H1 (cell line): ENCODE results near the gene R3HDM2. TPM values are rescaled to one million over a fixed set of nuclear protein-coding genes. Genes with fewer than 3 reads are reported as not detected.

Experiments
- BACH1 ChIP-seq: IDR thresholded peaks from 2 replicates; pipeline ENCODE4 v1.6.1; 2012; ENCODE audit warnings: low read length, improper control_type of control experiment
- GTF2F1 ChIP-seq: IDR thresholded peaks from 2 replicates; pipeline ENCODE4 v1.6.1; 2012; ENCODE audit warnings: low read depth, low read length, improper control_type of control experiment, borderline replicate concordance
- JUN ChIP-seq: IDR thresholded peaks from 2 replicates; pipeline ENCODE4 v1.6.1; 2011; ENCODE audit warnings: low read depth, mild to moderate bottlenecking, improper control_type of control experiment, low read length
- POU5F1 ChIP-seq: IDR thresholded peaks from 2 replicates; pipeline ENCODE4 v1.6.1; 2011; ENCODE audit warnings: low read depth, mild to moderate bottlenecking, low read length, moderate library complexity
- RNF2 ChIP-seq: fragments of 200-900, 300-1000 bp; sonication (generic); IDR thresholded peaks from 2 replicates; pipeline ENCODE4 v1.7.1; 2016; ENCODE audit warnings: borderline replicate concordance, low read depth, mild to moderate bottlenecking, antibody characterized with exemption, low read length; ENCODE audit not compliant: poor library complexity, severe bottlenecking; ENCODE audit errors: missing control alignments
- TCF12 ChIP-seq: IDR thresholded peaks from 2 replicates; pipeline ENCODE4 v1.6.1; 2011; ENCODE audit warnings: low read depth, mild to moderate bottlenecking, low read length
- polyA plus RNA-seq, 7 experiments: library from polyadenylated mRNA; depleted of rRNA in 3 of 7; stranded (reverse) in 5 of 7; unstranded in 2 of 7; fragments of >200 nt in 5 of 7; fragments of 200-250 nt in 2 of 7; gene quantifications; 1 replicate in 5 of 7; 2 replicates in 1 of 7; 4 replicates in 1 of 7; pipeline versions ENCODE4 v1.2.1 to v1.2.3, GENCODE V29; 2011 to 2013; ENCODE audit warnings: missing spikeins in 2 of 7, mixed read lengths in 2 of 7
- total RNA-seq: library from RNA; stranded (reverse); fragmentation: NEBNext Ultra II Directional; extraction: Animal tissue kit (Norgen Biotek cat#: 25700); gene quantifications from 2 replicates; pipeline ENCODE4 v1.2.1, GENCODE V29; 2021
- TF ChIP-seq, protein P1 (sequence below), 3 experiments: IDR thresholded peaks; 1 replicate in 2 of 3; 2 replicates in 1 of 3; pipeline versions ENCODE4 v1.5.1 to v1.6.1; 2011; ENCODE audit warnings: low read length in 3 of 3, mild to moderate bottlenecking in 3 of 3, inconsistent platforms in 2 of 3, low read depth in 1 of 3, moderate library complexity in 1 of 3; ENCODE audit not compliant: insufficient read depth in 1 of 3; ENCODE audit errors: control extremely low read depth in 1 of 3
- TF ChIP-seq, protein P2 (sequence below): fragments of 300-600 bp; sonication (generic); IDR thresholded peaks from 2 replicates; pipeline ENCODE4 v1.7.1; 2012; ENCODE audit warnings: low read length, moderate library complexity, mild to moderate bottlenecking, inconsistent platforms; ENCODE audit not compliant: insufficient replicate concordance

The R3HDM2 gene
- total and polyA plus RNA-seq, 2 of the 8 experiments (the other 6 are each of a cell fraction or from before 2014, with no cell fraction given): 25.6 to 27.0 TPM

DNA sequence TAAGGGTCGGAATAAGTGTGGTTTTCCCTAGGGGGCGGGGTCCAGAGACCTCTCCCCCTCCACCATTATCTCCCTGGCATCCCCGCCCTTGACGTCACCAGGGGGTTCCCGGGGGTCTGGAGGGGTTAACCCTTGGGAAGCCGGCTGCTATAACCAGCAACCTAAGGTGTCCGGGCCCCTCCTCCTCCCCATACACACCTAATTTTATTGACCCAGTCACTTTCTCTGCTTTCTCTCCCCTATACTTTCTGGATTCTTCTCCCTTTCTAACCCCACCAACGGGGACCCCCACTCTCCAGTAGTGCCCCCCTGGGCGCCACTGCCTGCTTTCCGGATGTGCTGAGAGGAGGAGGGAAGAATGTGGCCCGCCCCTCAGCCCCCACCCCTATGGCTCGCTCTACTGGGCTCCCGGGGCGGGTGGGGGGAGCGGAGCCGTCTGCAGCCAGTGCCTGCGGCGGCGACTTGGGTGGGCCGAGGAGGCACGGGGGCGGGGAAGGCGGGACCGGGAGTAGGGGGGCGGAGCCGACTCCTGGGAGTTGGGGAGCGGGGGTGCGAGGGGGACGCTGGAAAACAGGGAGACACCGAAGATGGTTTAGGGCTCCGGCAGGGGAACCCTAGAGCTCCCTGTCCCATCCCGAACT is 30.6 kb upstream of the R3HDM2 start (continued):
- TF ChIP-seq RNF2 (no peak), GTF2F1 (no peak), BACH1 (no peak), POU5F1 (no peak), TCF12 (0 out of 2 replicates have a peak, but pooled peaks have one; percentile 3), JUN (no peak)
- TF ChIP-seq, protein P1, sequence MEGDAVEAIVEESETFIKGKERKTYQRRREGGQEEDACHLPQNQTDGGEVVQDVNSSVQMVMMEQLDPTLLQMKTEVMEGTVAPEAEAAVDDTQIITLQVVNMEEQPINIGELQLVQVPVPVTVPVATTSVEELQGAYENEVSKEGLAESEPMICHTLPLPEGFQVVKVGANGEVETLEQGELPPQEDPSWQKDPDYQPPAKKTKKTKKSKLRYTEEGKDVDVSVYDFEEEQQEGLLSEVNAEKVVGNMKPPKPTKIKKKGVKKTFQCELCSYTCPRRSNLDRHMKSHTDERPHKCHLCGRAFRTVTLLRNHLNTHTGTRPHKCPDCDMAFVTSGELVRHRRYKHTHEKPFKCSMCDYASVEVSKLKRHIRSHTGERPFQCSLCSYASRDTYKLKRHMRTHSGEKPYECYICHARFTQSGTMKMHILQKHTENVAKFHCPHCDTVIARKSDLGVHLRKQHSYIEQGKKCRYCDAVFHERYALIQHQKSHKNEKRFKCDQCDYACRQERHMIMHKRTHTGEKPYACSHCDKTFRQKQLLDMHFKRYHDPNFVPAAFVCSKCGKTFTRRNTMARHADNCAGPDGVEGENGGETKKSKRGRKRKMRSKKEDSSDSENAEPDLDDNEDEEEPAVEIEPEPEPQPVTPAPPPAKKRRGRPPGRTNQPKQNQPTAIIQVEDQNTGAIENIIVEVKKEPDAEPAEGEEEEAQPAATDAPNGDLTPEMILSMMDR (IDR thresholded peaks at IDR 0.05; ENCODE audit: control extremely low read depth in 1 of 3, insufficient read depth in 1 of 3, low read depth in 1 of 3, low read length in 3 of 3): no peak
- TF ChIP-seq, protein P2, sequence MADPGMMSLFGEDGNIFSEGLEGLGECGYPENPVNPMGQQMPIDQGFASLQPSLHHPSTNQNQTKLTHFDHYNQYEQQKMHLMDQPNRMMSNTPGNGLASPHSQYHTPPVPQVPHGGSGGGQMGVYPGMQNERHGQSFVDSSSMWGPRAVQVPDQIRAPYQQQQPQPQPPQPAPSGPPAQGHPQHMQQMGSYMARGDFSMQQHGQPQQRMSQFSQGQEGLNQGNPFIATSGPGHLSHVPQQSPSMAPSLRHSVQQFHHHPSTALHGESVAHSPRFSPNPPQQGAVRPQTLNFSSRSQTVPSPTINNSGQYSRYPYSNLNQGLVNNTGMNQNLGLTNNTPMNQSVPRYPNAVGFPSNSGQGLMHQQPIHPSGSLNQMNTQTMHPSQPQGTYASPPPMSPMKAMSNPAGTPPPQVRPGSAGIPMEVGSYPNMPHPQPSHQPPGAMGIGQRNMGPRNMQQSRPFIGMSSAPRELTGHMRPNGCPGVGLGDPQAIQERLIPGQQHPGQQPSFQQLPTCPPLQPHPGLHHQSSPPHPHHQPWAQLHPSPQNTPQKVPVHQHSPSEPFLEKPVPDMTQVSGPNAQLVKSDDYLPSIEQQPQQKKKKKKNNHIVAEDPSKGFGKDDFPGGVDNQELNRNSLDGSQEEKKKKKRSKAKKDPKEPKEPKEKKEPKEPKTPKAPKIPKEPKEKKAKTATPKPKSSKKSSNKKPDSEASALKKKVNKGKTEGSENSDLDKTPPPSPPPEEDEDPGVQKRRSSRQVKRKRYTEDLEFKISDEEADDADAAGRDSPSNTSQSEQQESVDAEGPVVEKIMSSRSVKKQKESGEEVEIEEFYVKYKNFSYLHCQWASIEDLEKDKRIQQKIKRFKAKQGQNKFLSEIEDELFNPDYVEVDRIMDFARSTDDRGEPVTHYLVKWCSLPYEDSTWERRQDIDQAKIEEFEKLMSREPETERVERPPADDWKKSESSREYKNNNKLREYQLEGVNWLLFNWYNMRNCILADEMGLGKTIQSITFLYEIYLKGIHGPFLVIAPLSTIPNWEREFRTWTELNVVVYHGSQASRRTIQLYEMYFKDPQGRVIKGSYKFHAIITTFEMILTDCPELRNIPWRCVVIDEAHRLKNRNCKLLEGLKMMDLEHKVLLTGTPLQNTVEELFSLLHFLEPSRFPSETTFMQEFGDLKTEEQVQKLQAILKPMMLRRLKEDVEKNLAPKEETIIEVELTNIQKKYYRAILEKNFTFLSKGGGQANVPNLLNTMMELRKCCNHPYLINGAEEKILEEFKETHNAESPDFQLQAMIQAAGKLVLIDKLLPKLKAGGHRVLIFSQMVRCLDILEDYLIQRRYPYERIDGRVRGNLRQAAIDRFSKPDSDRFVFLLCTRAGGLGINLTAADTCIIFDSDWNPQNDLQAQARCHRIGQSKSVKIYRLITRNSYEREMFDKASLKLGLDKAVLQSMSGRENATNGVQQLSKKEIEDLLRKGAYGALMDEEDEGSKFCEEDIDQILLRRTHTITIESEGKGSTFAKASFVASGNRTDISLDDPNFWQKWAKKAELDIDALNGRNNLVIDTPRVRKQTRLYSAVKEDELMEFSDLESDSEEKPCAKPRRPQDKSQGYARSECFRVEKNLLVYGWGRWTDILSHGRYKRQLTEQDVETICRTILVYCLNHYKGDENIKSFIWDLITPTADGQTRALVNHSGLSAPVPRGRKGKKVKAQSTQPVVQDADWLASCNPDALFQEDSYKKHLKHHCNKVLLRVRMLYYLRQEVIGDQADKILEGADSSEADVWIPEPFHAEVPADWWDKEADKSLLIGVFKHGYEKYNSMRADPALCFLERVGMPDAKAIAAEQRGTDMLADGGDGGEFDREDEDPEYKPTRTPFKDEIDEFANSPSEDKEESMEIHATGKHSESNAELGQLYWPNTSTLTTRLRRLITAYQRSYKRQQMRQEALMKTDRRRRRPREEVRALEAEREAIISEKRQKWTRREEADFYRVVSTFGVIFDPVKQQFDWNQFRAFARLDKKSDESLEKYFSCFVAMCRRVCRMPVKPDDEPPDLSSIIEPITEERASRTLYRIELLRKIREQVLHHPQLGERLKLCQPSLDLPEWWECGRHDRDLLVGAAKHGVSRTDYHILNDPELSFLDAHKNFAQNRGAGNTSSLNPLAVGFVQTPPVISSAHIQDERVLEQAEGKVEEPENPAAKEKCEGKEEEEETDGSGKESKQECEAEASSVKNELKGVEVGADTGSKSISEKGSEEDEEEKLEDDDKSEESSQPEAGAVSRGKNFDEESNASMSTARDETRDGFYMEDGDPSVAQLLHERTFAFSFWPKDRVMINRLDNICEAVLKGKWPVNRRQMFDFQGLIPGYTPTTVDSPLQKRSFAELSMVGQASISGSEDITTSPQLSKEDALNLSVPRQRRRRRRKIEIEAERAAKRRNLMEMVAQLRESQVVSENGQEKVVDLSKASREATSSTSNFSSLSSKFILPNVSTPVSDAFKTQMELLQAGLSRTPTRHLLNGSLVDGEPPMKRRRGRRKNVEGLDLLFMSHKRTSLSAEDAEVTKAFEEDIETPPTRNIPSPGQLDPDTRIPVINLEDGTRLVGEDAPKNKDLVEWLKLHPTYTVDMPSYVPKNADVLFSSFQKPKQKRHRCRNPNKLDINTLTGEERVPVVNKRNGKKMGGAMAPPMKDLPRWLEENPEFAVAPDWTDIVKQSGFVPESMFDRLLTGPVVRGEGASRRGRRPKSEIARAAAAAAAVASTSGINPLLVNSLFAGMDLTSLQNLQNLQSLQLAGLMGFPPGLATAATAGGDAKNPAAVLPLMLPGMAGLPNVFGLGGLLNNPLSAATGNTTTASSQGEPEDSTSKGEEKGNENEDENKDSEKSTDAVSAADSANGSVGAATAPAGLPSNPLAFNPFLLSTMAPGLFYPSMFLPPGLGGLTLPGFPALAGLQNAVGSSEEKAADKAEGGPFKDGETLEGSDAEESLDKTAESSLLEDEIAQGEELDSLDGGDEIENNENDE: peak; percentile 46
